Measurements from ENCODE around the gene TMEM80. TPM values are rescaled to one million over a fixed set of nuclear protein-coding genes. Genes with fewer than 3 reads are reported as not detected.
"Not testable (repeated sequence)": the region's sequence is repeated elsewhere in the genome, so short reads cannot be mapped to it uniquely, and the experiment has no call there.

The TMEM80 gene
- total RNA-seq (2014; rRNA removed; shearing (Covaris generic)) = 6.9 and 8.9 TPM in 2 replicates
- 19.4 and 35.4 TPM in 2 replicates for polyA plus RNA-seq (2014; cell fraction: nucleus; rRNA removed)

GRCh38 chr11:695538-696248 lies at the start of gene TMEM80:
TMEM80 (plus strand) TSS chr11:695816; CDS start chr11:695828, 12 bp downstream.
- DNase-seq (ENCODE audit: extremely low read depth, low read depth) = peak; percentile 97

DNA sequence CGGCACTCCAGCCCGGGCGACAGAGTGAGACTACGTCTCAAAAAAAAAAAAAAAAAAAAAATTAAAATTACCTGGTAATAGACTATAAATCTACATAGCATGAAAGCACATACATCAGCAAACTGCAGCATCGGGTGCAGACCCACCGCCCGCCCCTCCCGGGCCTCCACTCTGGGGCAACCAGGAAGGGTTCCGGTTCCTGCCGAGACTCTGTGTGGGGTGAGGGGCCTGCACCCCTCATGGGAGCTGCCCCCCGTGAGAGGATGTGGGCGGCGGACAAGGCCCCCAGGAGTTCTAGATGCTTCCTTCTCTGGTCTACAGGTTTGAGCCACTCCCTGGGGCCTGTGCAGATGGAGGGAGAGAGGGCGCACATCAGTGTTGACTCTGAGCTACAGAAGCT lies 49.4 kb upstream of the TMEM80 start:
- DNase-seq (ENCODE audit: extremely low read depth, low read depth) = no peak

- not testable (repeated sequence) for DNase-seq (ENCODE audit: extremely low read depth, low read depth)
These were observed 47.9 kb upstream of the TMEM80 start for GRCh38 chr11:647672-648158.

GRCh38 chr11:650482-650881 lies 45.1 kb upstream of the TMEM80 start:
- no peak for DNase-seq (ENCODE audit: extremely low read depth, low read depth)

- DNase-seq (ENCODE audit: extremely low read depth, low read depth) = not testable (repeated sequence)
These were observed 42.5 kb upstream of the TMEM80 start for GRCh38 chr11:653136-653535.

DNA sequence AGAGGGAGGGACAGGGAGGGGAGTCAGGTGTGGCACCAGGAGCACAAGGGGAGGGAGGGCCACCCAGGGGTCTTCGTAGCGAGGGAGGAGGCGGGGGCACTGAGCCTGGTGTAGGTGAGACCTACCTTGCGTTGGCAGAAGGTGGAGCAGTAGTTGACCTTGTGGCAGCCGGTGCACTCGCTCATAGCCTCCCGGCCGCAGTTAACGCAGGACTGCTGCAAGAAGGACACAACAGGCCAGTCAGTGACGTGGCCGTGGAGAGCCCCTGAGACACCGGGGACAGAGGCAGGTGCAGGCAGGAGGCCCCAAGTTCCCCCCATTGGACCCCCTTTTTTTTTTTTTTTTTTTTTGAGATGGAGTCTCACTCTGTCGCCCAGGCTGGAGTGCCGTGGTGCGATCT lies 41.8 kb upstream of the TMEM80 start:
- DNase-seq (ENCODE audit: extremely low read depth, low read depth) = no peak

- DNase-seq (ENCODE audit: extremely low read depth, low read depth) = not testable (repeated sequence)
These were observed 41.2 kb upstream of the TMEM80 start for GRCh38 chr11:654444-654843.

DNA sequence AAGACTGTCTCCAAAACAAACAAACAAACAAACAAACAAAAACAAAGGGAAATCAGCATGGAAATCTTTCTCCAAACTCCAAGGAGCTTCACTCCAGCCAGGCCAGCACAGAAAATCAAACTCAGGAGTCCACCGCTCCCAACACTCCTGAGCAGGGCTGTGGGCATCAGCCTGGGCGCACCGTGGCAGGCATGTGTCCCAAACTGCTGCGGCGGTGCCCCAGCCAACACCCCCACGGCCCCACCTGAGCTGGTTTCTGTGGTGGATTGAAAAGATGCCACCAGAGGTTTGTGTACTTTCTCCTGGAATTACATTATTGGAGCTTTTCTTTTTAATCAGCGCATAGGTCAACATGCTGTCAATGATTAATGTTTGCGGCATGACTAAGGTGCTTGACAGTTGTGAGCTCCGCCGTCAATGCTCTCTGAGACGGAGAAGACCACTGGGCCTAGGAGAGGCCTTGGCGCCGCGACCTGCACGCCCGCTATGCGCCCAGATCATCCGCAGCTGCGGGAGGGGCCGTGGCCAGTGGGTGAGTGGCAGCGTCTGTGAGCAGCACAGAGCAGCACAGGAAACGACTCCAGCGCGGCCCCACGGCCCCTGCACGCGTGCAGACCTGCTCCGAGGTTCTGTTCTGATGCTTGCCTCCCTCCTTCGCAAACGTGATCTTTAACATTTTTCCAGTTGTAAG lies 40.4 kb upstream of the TMEM80 start:
- DNase-seq (ENCODE audit: extremely low read depth, low read depth) = no peak

DNA sequence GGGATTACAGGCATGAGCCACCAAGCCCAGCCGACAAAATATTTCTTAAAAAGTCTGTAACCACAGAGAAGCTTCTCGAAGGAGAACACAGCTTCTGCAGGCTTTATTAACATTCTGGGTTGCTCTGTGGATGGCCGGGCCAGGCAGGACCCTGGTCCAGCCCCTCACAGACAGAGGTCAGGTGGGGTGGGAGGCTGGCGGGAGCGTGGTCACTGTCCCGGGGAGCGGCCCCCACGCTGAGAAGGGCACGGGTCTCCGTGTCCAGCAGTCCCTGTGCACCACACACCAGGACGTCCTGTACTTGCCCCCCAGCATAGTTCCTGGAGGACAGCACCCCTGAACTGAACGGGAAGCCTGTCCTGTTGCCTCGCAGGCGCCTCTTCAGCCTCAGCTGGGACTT lies 39.2 kb upstream of the TMEM80 start:
- DNase-seq (ENCODE audit: extremely low read depth, low read depth) = no peak

GRCh38 chr11:656866-657265 lies 38.8 kb upstream of the TMEM80 start:
- no peak for DNase-seq (ENCODE audit: extremely low read depth, low read depth)

DNA sequence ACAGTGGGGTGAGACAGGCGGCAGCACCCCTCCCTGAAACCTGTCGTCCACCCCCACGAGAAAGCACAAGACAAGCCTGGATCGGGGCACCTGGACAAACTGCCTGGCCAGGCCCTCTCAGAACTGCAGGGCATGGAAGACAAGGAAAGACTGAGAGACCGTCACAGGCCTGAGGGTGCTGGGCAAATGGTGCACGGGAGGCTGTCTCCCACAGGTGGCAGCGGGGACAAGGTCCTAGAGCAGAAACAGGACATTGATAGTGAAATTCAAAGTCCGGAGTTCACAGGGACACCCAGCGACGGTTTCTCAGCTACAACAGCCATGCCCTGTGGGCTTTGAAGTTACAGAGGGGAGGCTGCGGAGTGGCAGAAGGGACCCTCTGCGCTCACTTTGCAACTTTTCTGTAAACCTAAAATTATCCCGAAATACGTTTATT lies 37.9 kb upstream of the TMEM80 start:
- DNase-seq (ENCODE audit: extremely low read depth, low read depth) = no peak

GRCh38 chr11:659532-660085 lies 36.0 kb upstream of the TMEM80 start:
- DNase-seq (ENCODE audit: extremely low read depth, low read depth) = no peak

- DNase-seq (ENCODE audit: extremely low read depth, low read depth) = no peak
These were observed 35.3 kb upstream of the TMEM80 start for GRCh38 chr11:660281-660680.

DNA sequence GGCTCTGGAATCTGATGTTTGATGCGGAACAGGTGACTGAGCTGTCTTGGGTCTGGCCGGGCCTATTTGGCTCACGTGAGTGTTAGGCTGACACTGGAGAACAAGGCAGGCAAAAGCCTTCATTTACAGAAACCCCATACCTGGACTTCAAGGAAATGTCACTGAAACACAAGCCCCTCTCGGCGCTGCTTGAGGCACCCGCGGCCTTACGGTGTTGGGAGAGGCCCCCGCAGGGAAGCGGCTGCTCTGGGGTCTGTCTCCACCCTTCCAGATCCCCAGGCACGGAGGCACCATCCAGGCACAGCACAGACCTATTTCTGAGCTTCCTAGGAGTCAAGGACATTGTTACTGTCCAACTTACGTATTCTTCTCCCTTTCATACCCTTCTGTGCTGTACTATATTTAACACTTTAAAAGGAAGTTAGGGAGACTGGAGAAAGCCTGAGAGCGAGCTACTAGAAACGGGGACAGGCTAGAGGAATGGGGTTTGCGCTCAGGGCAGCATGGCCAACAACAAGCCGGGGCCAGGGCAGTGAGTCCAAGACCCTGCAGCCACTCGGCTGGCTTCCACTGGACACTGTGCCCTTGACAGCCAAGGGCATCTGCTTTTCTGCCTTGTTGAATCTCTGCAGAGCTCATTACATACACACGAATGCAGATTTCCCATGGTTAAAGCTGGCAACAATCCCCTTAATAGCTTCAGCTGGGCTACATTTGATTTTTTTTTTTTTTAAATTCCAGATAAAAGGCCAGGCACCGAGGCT lies 34.8 kb upstream of the TMEM80 start:
- no peak for DNase-seq (ENCODE audit: extremely low read depth, low read depth)

DNA sequence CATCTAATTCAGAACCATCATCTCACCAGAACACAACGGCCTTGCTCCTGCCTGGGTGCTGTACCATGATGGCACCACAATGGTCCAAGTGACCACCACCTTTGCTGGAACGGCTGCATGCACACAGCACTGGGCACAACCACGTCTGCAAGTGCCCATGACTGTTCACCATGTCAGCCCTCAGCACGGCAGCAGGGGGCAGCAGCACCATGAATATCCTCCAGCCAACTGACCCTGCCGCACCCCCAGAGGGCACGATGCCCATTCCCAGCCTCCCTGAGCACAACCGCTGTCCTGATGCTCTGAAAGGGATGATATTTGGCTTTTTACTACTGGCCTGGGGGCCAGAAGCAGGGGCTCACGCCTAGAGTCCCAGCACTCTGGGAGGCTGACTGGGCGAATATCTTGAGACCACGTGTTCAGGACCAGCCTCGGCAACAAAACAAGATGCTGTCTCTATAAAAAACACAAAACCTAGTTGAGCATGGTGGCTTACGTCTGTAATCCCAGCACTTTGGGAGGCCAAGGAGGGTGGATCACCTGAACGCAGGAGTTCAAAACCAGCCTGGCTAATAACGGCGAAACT lies 32.8 kb upstream of the TMEM80 start:
- peak; percentile 50 for DNase-seq (ENCODE audit: extremely low read depth, low read depth)

DNA sequence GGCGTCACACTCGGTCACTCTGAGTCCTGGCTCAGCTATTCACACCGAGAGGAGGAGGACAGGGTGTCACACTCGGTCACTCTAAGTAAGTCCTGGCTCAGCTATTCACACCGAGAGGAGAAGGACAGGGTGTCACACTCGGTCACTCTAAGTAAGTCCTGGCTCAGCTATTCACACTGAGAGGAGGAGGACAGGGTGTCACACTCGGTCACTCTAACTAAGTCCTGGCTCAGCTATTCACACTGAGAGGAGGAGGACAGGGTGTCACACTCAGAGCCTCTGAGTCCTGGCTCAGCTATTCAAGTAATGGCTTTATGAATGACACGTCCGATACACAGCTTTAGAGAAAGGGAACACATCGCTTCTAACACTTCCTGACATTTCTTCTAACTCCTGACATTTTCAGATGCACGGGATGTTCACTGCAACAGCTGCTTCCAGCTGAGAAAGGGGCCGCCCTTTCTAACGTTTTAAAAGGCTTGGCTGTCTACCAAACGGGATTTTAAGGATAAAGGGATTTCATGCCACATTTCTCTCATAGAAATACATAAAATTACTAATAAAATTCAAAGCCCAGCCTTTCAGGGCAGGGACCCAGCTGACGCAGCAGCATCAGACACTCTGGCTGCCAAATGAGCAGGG lies 30.4 kb upstream of the TMEM80 start:
- no peak for DNase-seq (ENCODE audit: extremely low read depth, low read depth)

- DNase-seq (ENCODE audit: extremely low read depth, low read depth) = no peak
These were observed 29.8 kb upstream of the TMEM80 start for GRCh38 chr11:665704-666281.

- DNase-seq (ENCODE audit: extremely low read depth, low read depth) = no peak
These were observed 21.8 kb upstream of the TMEM80 start for GRCh38 chr11:673866-674265.

DNA sequence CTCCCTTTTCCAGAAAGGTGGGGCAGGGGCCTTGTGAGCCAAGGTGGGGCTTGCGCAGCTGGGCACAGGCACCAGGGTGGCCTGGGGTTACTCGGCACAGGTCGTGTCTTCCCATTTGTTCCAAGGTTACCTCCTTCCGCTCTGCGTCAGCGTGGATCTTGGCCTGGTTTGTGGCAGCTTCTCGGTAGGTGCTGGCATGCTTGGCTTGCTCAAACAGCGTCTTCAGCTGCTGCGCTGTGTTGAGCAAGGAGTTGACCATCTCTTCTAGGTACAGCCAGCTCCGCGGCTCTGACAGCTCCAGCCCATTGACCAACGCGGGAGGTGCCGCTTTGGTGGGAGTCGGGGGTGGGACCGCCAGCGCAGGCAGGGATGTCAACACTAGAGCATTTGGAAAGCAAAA lies 21.2 kb upstream of the TMEM80 start:
- no peak for DNase-seq (ENCODE audit: extremely low read depth, low read depth)

- DNase-seq (ENCODE audit: extremely low read depth, low read depth) = no peak
These were observed 17.3 kb upstream of the TMEM80 start for GRCh38 chr11:678297-678696.

Data from NCI-H460 (cell line).